NCI-H1436 (cell line): Measurements from ENCODE around the gene SNRPA.
"Not testable (repeated sequence)": the region's sequence is repeated elsewhere in the genome, so short reads cannot be mapped to it uniquely, and the experiment has no call there.

Experiments
- DNase-seq: peaks from one replicate; lab custom pipeline; 2025; lab: John Stamatoyannopoulos, UW

SNRPA gene

DNA sequence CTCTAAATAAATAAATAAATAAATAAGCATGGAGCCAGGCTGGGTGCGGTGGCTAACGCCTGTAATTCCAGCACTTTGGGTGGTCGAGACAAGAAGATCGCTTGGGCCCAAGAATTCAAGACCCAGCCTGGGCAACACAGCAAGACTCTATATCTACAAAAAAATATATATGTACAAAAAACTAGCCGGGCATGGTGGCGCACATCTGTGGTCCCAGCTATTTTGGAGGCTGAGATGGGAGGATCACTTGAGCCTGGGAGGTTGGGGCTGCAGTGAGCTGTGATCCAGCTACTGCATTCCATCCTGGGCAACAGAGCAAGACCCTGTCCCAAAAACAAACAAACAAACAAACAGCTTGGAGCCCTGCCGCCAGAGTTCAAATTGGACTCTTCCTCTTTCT is 3.5 kb upstream of the SNRPA start:
- no peak for DNase-seq

DNA sequence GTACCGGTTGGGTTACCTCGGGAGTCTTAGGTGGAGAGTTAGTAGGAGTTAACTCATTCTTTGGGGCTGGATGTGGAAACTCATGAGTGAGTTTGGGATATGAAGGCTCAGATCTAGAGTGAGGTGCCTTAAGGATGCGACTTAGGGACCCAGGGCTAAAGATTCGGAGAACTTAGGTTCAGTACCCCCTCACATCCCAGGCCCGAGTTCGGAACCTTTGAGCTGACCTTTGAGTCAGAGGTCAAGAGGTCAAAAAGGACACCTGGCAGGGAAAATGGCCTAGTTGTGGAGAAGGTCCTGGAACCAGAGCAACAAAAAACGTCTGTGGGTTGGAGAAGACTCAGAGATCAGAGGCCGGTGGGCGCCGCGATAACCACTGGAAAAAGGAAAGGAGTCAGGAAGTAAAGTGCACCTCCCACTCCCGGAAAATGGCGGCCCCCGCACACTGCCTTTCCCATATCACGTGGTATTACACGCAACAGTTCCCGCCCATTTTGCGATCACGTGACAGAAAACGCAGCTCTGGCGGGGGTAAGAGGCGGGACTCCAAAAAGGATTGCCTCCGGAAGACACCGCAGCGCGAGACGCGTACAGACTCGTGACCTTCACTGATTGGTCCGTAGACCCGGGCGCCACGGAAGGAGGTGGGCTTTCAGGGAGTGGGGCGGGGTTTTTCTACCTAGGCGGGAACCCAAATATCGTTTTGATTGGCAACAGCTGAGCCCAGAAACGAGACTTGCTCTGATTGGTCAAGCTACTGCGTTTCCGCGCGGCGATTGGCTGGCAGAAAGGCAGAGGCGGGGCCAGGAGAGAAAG is 737 bp upstream of the SNRPA start, which contains the start of gene ACTMAP:
Gene ACTMAP, minus strand, starts transcription at position 420 of the 816 bp plus-strand sequence. CDS start 674 bp downstream, outside the sequence.
- DNase-seq: peak; percentile 100

DNA sequence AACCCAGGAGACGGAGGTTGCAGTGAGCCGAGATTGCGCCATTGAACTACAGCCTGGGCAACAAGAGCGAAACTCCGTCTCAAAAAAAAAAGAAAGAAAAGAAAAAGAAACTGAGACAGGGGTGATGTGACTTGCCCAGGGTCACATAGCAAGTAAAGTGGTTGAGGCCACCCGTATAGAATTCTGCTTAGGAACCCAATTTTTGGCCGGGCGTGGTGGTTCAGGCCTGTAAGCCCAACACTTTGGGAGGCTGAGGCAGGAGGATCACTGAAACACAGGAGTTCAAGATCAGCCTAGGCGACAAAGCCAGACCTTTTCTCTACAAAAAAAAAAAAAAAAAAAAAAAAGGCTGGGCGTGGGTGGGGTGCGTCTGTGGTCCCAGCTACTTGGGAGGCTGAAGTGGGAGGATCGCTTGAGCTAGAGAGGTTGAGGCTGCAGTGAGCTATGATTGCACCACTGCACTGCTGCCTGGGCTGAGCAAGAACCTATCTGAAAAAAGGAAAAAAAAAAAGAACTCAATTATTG is 1.3 kb downstream of the SNRPA start:
- no peak for DNase-seq

- DNase-seq: no peak
These were observed 3.7 kb downstream of the SNRPA start for GRCh38 chr19:40754611-40755247.

- no peak for DNase-seq
These were observed 4.2 kb downstream of the SNRPA start for GRCh38 chr19:40755248-40755624.

- DNase-seq: no peak
These were observed 4.8 kb downstream of the SNRPA start for GRCh38 chr19:40755791-40756190.

DNA sequence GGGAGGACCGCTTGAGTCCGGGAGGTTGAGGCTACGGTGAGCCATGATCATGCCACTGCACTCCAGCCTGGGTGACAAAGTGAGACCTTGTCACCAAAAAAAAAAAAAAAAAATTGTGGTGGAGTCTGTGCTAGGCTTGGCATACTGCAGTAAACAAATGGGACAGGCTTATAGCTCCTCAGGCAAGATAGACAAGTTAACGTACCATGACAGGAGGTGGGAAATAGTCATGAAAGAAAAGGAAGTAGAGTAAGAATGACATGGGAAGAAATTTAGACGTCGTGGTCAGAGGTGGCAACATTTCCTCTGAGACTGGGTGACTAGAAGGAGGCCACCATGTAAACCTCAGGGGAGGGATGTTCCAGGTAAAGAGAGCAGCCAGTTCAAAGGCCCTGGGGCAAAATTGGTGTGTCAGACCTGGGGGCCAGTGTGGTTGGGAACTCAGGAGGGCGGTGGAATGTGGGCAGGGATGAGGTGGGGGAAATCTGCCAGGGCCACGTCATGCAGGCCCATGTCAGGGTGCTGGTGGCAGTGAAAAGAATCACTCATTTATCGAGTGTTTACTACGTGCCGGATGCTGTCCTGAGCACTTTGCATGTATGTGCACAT is 5.6 kb downstream of the SNRPA start:
- no peak for DNase-seq

GRCh38 chr19:40758491-40758890 is 7.5 kb downstream of the SNRPA start:
- no peak for DNase-seq

DNA sequence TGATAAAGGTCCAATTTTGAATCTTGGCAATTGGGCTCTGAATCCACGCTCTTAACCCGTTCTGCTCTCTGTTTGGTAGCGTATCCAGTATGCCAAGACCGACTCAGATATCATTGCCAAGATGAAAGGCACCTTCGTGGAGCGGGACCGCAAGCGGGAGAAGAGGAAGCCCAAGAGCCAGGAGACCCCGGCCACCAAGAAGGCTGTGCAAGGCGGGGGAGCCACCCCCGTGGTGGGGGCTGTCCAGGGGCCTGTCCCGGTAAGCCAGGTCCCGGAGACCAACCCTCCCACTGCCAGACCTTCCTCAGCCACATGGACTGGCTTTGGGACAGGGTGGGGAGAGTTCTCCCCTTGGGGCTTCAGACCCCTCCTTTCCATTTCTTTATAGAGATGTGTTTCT is 8.3 kb downstream of the SNRPA start:
- DNase-seq: no peak

DNA sequence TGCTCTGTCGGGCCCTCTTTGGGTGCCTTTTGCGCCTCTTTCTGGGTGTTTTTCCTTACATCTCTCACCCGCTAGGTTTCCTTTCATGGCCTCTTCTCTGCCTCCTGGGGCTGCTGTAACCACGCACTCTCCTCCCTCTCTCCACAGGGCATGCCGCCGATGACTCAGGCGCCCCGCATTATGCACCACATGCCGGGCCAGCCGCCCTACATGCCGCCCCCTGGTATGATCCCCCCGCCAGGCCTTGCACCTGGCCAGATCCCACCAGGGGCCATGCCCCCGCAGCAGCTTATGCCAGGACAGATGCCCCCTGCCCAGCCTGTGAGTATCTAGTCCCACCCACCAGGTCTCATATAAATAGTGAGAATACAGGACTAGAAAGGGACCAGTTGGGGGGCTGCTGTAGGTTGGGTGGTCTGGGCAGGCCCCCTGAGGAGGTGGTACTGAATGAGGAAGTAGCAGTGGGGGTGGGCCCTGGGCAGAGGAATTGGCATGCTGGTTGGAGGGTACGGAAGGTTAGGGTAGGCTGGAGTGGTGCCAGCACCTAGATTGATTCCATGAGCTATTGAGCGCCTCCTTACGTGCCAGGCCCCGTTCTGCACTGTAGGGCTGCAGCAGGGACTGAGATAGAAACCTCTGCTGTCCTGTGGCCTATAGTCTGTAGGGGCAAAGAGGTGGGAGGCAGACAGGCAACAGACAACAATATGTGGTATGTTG is 11.9 kb downstream of the SNRPA start:
- no peak for DNase-seq

DNA sequence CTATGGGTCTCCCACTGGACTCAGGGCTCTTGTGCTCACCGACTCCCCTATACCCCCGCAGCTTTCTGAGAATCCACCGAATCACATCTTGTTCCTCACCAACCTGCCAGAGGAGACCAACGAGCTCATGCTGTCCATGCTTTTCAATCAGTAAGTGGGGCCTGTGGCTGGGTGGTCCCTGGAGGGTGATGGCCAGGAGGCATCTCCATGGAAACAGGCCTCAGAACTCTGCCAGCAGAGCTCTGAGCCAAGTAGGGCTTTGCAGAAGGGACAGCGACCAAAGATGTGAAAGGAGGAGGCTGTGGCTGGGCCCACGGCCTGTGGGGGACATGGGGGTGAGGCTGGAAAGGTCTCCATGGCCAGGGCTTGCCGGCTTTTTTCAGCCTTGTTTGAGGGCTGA is 12.5 kb downstream of the SNRPA start:
- no peak for DNase-seq

- no peak for DNase-seq
These were observed 13.0 kb downstream of the SNRPA start for GRCh38 chr19:40763963-40764362.

DNA sequence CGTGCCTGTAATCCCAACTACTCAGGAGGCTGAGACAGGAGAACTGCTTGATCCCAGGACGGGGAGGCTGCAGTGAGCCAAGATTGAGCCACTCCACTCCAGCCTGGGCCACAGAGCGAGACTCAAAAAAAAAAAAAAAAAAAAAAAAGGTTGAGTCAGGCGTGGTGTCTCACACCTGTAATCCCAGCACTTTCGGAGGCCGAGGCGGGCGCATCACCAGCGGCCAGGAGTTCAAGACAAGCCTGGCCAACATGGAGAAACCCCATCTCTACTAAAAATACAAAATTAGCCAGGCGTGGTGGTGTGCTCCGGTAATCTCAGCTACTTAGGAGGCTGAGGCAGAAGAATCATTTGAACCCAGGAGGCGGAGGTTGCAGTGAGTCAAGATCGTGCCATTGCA is 15.4 kb downstream of the SNRPA start:
- not testable (repeated sequence) for DNase-seq

GRCh38 chr19:40768869-40769268 is 17.9 kb downstream of the SNRPA start:
- no peak for DNase-seq

GRCh38 chr19:40771101-40771862 is 20.3 kb downstream of the SNRPA start:
- DNase-seq: not testable (repeated sequence)

DNA sequence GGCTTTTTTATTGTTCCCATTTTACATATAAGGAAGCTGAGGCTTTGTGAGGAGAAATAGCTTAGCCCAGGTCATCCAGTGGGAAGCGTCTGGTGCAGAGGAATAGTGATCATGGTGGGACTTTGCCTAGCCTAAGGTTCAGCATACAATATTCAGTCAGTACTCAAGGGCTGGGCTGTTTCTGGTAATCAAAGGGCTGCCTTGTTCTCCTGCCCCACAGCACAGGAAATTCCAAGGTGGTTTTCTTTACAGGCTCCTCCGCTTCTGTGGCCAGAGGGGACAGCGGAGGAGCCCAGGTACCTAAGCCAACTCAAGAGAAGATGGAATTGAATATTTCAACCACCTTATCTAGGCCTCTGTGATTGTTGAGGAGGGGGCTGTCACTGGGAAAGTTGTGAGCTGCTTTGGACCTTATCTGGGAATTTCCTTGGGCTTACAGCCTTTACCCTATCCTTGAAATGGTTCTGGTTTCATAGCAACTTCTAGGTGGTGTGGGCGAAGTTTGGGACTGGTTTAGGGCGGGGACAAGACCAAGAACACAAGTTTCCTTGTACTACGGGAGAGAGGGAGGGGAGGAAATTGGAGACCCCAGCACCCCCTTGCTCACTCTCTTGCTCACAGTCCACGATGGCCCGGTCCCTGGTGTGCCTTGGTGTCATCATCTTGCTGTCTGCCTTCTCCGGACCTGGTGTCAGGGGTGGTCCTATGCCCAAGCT is 24.1 kb downstream of the SNRPA start, which contains the start of gene MIA:
Gene MIA, plus strand, starts transcription at position 606 of the 716 bp plus-strand sequence. Its CDS starts 22 bp downstream, at position 628.
- DNase-seq: no peak

- no peak for DNase-seq
These were observed 24.6 kb downstream of the SNRPA start for GRCh38 chr19:40775632-40776022.

DNA sequence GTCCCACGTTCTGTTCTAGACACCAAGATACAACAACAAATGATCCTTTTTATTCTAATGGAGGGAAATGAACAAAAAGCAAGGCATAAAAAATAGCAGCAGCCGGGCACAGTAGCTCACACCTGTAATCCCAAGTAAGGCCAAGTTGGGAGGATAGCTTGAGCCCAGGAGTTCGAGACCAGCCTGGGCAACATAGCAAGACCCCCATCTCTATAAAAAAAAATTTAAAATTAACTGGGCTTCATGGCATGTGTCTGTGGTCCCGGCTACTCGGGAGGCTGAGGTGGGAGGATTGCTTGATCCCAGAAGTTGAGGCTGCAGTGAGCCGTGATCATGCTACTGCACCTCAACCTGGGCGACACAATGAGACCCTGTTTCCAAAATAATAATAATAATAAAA is 25.4 kb downstream of the SNRPA start:
- DNase-seq: no peak

- peak; percentile 92 for DNase-seq
These were observed 26.1 kb downstream of the SNRPA start for GRCh38 chr19:40776932-40777644.

- no peak for DNase-seq
These were observed 26.6 kb downstream of the SNRPA start for GRCh38 chr19:40777645-40777936.
